ENCODE results near the gene TMEM45A.

DNA sequence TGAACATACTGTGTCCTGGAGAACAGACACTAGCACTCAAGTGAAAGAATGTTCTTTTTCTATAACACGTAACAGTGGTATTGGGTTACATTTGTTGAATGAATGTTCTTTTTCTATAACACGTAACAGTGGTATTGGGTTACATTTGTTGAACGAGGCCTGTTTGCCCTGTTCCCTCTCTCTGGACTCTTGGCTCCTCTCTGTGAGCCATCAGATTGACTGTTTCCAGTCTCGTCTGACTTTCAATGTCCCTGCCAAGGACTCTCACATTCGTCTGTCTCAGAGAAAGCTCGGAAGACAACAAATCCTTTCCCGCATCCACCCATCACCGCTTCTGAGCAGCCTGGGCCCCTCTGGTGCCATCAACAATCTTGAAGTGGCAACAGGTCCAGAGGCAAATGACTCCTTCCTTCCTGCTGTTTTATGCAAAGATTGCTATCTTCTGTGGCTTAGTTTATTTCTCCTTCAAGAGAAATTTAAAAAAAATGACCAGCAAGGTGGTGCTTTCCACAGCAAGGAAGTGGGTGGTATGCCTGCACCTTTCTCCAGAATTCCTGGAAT is 8.0 kb downstream of the TMEM45A start:
- TF ChIP-seq POLR2A (IDR thresholded peaks at IDR 0.05): no peak
- TF ChIP-seq, protein P1, sequence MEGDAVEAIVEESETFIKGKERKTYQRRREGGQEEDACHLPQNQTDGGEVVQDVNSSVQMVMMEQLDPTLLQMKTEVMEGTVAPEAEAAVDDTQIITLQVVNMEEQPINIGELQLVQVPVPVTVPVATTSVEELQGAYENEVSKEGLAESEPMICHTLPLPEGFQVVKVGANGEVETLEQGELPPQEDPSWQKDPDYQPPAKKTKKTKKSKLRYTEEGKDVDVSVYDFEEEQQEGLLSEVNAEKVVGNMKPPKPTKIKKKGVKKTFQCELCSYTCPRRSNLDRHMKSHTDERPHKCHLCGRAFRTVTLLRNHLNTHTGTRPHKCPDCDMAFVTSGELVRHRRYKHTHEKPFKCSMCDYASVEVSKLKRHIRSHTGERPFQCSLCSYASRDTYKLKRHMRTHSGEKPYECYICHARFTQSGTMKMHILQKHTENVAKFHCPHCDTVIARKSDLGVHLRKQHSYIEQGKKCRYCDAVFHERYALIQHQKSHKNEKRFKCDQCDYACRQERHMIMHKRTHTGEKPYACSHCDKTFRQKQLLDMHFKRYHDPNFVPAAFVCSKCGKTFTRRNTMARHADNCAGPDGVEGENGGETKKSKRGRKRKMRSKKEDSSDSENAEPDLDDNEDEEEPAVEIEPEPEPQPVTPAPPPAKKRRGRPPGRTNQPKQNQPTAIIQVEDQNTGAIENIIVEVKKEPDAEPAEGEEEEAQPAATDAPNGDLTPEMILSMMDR (IDR thresholded peaks at IDR 0.05): no peak

Data from heart left ventricle (tissue), 13 donors.